Left forelimb (tissue), 1 donor: ENCODE measurements around the gene ENTPD8.
"Not testable (repeated sequence)": the region's sequence is repeated elsewhere in the genome, so short reads cannot be mapped to it uniquely, and the experiment has no call there.

Experiments used
- DNase-seq: peaks from one replicate; pipeline ENCODE4 v3.0.0-alpha.2; 2018; ENCODE audit warnings: low spot score

ENTPD8 gene

GRCh38 chr9:137458194-137459151, 17.3 kb upstream of the ENTPD8 start:
- DNase-seq, result no peak

DNA sequence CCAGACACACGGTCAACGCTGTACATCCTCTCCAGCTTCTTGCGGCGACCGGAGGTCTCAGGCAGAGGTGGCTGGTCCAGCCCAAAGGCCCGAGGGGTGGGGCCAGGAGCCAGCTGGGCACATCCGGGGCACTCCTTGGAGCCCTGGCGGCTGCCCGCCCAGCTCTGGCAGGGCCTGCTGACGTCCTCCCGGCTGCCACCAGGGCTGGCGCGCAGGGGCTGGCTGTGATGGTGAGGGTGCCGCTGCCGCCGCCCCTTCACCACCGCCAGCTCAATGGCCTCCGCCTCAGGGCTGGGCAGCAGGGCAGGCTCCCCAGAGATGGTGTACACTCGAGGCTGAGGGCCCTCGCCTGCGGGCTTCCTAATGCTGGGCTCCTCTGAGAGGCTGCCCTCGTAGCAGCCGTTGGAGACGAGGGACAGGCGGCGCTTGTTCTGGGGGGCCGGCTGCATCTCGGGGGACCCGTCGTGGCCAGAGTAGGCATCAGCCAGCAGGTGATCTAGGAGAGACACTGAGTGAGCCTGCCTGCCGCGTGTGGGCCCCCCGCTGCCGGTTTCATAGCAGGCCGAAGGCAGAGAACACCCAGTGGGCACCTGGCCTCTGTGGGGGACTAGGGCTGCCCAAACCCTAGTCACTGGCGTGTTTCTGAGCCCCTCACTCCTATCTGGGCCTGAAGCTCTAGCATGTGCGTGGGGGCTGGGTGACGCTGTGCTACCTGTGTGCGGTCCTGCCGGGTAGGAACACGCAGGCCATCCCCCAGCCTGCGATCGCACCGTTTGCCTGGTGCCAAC, 16.4 kb upstream of the ENTPD8 start:
- no peak for DNase-seq

DNA sequence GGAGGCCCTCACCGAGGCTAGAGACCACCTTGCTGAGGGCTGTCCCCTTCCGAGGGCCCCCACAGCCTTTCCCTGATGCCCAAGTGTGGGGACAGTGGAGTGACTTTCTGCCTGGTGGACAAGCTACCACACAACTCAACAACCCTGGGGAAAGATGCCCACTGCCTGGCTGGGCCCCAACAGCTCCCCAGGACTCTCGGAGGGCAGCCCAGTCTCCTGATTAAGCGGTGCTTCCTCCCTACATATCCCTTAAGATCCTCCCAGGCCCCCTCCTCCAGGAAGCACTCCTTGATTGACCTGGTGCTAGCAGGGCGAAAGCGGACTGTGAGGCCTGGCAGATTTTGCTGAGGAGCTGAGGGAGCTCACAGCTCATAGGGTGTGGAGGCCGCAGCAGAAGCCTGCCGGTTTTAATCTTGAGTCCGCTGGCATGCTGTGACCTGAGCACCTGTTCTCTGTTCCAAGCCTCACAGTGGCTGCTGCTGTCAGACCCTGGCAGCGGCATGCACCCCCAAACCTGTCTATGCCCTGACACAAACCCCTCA, 15.8 kb upstream of the ENTPD8 start:
- DNase-seq, result no peak

- no peak for DNase-seq
These were observed 15.1 kb upstream of the ENTPD8 start for GRCh38 chr9:137456061-137456863.

- no peak for DNase-seq
These were observed 14.3 kb upstream of the ENTPD8 start for GRCh38 chr9:137455359-137455991.

GRCh38 chr9:137454597-137455358, 13.6 kb upstream of the ENTPD8 start:
- DNase-seq, result no peak

GRCh38 chr9:137454145-137454596, 13.0 kb upstream of the ENTPD8 start:
- DNase-seq, result no peak

DNA sequence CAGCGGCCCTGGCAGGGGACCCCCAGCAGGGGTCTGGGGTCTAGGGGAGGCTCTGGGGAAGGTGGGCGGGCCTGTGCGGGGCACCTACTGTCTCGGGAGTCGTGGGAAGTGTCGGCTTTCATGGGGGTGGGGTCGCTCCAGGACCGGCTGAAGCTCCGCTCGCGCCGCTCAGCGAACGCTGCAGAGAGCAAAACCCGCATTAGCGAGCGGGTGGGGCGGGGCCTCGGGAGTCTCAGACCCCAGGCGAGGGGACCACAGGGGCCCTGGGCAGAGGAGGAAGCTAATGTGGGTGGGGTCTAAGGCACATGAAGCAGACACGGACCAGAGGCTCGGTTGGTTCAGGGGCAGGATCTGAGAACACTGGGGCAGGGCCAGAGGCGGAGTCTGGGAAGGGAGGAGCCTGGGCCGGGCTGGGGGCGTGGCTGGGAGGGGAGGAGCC, 12.5 kb upstream of the ENTPD8 start:
- no peak for DNase-seq

DNA sequence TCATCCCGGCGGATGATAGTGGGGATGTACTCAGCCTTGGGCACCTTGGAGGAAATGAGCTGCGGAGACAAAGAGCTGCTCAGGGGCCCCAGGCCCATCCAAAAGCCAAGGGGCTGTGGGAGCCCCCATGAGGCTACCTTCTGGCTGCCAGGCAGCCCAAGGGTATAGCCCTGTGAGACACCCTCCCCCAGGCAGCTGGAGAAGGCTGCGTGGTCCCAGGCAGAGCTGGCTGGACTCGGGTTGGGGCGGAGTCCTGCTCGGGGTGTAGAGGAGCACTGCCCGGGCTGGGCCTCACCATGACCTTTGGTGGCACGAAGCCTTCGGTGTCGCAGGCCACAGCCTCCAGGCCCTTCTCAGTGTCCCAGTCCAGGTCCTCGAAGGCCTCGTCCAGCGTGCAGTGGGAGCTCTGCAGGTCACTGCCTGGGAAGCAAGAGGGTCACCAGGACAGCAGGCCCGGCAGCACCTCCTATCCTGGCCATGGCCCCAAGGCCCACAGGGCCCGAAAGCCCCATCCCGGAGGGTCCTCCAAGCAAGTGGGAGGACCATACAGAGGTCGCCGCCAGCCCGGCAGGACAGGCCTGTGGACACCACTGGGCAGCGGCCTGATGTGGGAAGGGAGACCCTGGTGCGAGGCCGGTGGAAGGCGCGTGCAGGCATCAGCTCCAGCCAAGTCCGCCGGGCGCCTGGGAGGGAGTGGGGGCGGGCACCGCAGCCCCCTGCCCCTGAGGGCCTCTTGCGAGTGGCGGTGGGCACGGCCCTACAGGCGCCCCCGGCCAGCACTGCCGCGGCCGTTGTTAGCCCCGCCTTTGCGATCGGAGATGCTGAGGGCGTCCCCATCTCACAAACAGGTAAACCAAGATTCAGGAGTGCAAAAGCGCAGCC, 11.8 kb upstream of the ENTPD8 start:
- no peak for DNase-seq

DNA sequence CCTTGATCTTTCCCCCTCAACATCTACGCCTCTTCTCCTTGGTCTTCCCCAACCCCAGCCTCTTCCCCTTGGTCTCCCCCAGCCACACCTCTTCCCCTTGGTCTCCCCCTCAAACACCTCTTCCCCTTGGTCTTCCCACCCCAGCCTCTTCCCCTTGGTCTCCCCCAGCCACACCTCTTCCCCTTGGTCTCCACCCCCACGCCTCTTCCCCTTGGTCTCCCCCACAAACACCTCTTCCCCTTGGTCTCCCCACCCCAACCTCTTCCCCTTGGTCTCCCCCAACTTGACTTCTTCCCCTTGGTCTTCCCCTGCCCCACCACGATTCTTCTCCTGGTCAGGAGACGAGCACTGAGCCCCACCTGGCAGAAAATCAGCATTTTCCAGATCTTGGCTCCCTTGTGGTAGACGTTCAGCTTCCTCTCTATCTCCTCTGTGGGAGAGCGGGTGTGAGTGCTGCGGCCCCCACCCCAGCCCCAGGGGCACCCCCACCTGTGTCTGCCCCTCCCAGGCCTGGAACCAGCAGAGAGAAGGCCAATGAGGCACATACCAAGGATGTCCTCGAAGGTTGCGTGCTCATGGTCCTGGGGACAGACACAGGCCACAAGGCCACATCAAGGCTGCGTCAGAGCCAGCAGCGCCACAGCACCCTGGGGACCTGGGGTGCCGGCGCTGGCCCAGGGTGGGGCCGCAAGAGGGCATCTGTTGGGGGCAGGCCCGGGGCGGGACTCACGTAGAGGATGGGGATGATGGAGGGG, 11.0 kb upstream of the ENTPD8 start:
- DNase-seq, result no peak

- not testable (repeated sequence) for DNase-seq
These were observed 10.3 kb upstream of the ENTPD8 start for GRCh38 chr9:137451264-137452005.

DNA sequence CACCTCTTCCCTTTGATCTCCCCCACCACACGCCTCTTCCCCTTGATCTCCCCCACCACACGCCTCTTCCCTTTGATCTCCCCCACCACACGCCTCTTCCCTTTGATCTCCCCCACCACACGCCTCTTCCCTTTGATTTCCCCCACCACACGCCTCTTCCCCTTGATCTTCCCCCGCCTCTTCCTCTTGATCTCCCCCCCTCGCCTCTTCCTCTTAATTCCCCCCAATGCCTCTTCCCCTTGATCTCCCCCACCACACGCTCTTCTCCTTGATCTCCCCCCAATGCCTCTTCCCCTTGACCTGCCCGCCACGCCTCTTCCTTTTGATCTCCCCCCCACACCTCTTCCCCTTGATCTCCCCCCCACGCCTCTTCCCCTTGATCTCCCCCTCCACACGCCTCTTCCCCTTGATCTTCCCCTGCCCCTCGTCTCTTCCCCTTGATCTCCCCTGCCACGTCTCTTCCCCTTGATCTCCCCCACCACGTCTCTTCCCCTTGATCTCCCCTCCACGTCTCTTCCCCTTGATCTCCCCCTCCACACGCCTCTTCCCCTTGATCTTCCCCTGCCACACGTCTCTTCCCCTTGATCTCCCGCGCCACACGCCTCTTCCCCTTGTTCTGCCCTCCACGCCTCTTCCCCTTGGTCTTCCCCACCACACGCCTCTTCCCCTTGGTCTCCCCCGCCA, 9.5 kb upstream of the ENTPD8 start:
- DNase-seq, result not testable (repeated sequence)

DNA sequence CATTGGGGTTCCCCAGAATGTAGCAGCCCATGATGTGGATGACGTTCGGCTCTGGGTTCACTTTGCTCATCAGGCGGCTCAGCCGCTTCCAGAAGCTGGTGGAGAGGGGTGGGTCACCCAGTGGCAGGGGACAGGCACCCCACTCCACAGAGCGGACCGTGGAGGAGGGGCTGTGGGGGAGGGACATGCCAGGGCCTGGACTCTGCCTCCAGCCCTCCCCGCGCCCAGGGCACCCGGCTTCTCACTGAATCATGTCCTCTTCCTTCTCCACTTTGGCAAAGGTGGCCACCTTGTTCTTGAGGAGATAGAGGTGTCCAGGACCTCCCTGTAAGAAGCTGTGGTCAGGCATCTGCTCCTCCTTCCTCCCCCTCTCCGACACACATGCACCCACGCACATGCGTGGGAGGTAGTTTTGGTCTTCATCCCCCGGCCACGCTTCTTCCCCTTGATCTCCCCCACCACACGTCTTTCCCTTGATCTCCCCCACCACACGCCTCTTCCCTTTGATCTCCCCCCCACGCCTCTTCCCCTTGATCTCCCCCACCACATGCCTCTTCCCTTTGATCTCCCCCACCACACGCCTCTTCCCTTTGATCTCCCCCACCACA, 8.9 kb upstream of the ENTPD8 start:
- no peak for DNase-seq

DNA sequence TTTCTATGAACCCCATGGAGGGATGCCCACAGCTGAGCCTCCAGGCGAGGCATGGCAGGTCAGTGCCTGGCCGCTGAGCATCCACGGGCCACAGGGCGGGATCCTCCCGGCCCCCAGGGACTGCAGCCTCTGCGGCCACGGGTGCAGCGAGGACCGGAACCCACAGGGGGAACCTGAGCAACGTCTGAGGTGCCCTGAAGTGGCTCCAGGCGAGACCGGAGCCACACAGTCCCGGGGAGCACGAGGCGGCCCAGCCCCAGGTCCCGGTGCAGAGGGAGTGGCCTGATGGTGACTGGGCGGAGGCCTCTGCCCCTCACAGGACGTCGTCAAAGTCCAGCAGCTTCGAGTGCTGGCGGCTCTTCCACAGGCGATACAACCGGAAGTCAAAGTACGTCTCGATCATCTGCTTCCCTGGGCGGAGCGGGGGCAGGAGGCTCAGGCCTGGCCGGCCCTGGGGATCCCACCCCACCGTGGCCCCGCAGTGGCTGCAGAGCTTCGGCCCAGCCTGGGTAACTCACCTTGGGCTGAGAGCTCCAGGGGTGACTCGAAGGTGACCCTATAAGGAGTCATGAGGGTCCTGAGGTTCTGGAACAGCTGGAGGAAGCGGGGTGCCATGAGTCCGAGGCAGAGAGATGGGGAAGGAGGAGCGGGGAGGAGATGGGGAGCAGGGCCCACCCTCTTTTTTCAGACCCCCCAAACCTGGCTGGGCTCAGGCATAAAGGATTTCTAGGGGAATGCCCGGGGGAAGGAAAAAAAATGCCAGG, 8.1 kb upstream of the ENTPD8 start:
- DNase-seq, result no peak

DNA sequence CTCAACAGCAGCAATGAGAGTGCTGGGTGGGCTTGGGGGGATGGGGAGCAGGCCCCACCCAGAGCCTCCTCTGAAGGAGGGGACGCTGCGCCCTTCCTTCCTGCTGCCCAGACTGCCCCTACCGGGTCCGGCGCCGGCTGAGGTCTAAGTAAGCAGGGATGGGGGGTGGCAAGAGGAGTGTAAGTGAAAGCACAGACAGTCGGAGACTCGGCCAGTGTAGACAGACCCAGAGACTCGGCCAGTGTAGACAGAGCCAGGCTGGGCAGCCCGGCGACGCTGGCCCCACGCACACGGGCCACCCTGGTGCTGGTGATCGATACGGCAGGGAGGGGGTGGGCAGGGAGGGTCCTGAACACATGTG, 7.4 kb upstream of the ENTPD8 start:
- DNase-seq, result no peak
